Right lobe of liver (tissue), 6 donors: ENCODE measurements around the gene RBM8A. TPM values are rescaled to one million over a fixed set of nuclear protein-coding genes. Genes with fewer than 3 reads are reported as not detected.

Experiments
- ATAC-seq, 4 donors: fragments of 200-7000 bp; cut with Tn5 transposase; one replicate each; pipeline ENCODE4 v1.9.1; 2020; ENCODE audit warnings: mild to moderate bottlenecking in 4 of 4, moderate library complexity in 4 of 4
- DNase-seq, 3 donors: peaks; one replicate each; pipeline ENCODE4 v3.0.0-alpha.2; 2020
- H3K27ac ChIP-seq, 3 donors: fragments of 200-600 bp; one replicate each; pipeline ENCODE4 v1.8.0; 2022
- H3K27me3 ChIP-seq, 2 donors: fragments of 200-600 bp; one replicate each; pipeline ENCODE4 v1.8.0; 2022
- H3K36me3 ChIP-seq, 4 donors: fragments of 200-600 bp; sonication (generic) in 1 of 4; one replicate each; pipeline versions ENCODE4 v1.5.1 to v1.8.0; 2017 to 2022; ENCODE audit warnings: control low read depth in 1 of 4
- H3K4me1 ChIP-seq, 4 donors: fragments of 200-600 bp; sonication (generic) in 1 of 4; one replicate each; pipeline versions ENCODE4 v1.5.1 to v1.8.0; 2017 to 2022; ENCODE audit warnings: control low read depth in 1 of 4
- H3K4me3 ChIP-seq, 3 donors: fragments of 200-600 bp; one replicate each; pipeline ENCODE4 v1.8.0; 2022
- H3K9me3 ChIP-seq, 4 donors: fragments of 200-600 bp; sonication (generic) in 1 of 4; one replicate each; pipeline versions ENCODE4 v1.5.1 to v1.8.0; 2017 to 2022; ENCODE audit warnings: control low read depth in 1 of 4
- CTCF ChIP-seq, 4 donors: fragments of 200-600 bp in 3 of 4; fragments of 450-650 bp in 1 of 4; IDR thresholded peaks; one replicate each; pipeline versions ENCODE4 v1.5.1 to v1.8.0; 2016 to 2022; ENCODE audit warnings: antibody characterized with exemption in 4 of 4, mild to moderate bottlenecking in 2 of 4
- POLR2A ChIP-seq: fragments of 450-650 bp; IDR thresholded peaks from one replicate; pipeline ENCODE4 v1.6.1; 2017; ENCODE audit warnings: antibody characterized with exemption, mild to moderate bottlenecking
- WGBS: methylation state at CpG from one replicate; pipeline ENCODE4 v1.1.6; 2018; ENCODE audit warnings: low coverage, low lambda C conversion rate; ENCODE audit not compliant: insufficient coverage; ENCODE audit errors: missing lambda C conversion rate; 5-methylcytosine and 5-hydroxymethylcytosine counted together
- intact Hi-C, 2 donors: fragments of 100-400 bp; cut with DNase I; formaldehyde crosslinking; loops; one replicate each; pipeline versions ENCODE4 v1.11.2 to v1.14.1; 2022
- total RNA-seq, 6 experiments: library from RNA; depleted of rRNA in 2 of 6; stranded (reverse); fragments of >200 nt in 2 of 6; fragmentation: NEBNext Ultra II Directional in 3 of 6; extraction: Animal tissue kit (Norgen Biotek cat#: 25700) in 3 of 6; gene quantifications; one replicate each; pipeline versions ENCODE4 v1.1.0 to v1.2.4, GENCODE V29; 2016 to 2023
- donor health status: DM: no; HTN: yes; CAD: no.
- donor health status: DM: no; HTN: no; CAD: no.
- donor health status: DM: no; HTN: no; CAD: no.
- donor health status: DM: no; HTN: yes; CAD: no.
- donor health status: DM: no; HTN: yes; CAD: no.

The RBM8A gene
- total RNA-seq, 6 experiments from 2014 or later, result 41.1 to 68.4 (median 56.3) TPM

DNA sequence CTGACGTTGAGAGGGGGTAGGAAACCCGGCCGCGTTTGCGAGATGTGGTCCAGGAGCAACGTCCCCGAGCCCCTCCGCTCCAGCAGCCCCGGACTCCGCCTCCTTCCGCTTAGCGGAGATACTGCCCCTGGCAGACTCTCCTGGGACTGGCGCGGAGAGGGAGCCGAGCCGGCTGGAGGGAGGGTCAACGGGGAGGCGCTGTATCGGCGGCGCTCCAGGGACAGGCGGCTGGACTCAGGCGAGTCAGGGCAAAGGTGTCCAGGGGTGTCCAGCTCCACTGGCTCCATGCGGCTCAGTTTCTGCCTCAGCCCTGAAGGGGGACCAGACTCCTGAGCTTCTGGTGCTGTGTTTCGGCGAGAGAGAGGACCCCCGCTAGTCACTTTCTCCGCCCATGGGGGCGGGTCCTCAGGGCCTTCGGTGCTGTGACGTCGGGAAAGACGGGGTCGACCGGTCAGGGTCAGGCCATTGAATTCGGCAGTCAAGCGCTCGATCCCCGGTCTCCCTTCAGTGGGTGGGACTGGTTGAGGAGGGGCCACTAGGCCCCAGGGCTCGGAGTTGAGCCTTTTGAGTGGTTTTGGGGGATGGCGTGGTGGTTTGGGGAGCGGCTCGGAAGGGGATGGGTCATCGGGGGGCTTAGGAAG is 33.3 kb upstream of the RBM8A start:
- peaks cover 0 to 50% (median 13%) of the 10 kb centered on the region in 4 donors for H3K4me1 ChIP-seq

GRCh38 chr1:145959957-145960467 is 32.7 kb upstream of the RBM8A start:
- ATAC-seq (no peak), DNase-seq (peak in 1 of 3 donors; percentile 54)
- 8% methylated on average over 12 of the region's 12 CpGs for WGBS
- peak overlapping the region; percentile 66 to 78 (median 77) for H3K27ac ChIP-seq
- no peaks in the 10 kb centered on the region for H3K9me3 ChIP-seq
- no peaks in the 10 kb centered on the region for H3K27me3 ChIP-seq
- peaks cover 0 to 52% (median 14%) of the 10 kb centered on the region in 4 donors for H3K4me1 ChIP-seq
- H3K36me3 ChIP-seq, result no peaks in the 10 kb centered on the region
- H3K4me3 ChIP-seq, result peak overlapping the region; percentile 55 to 67 (median 64)
- intact Hi-C loops, result no loop called here
- no peak for TF ChIP-seq CTCF (IDR thresholded peaks at IDR 0.05)
- TF ChIP-seq POLR2A, result no peak

More for the DNA sequence above, 33.3 kb upstream of the RBM8A start:
- peak; percentile 56 to 69 (median 64) for ATAC-seq
- Histone ChIP-seq H3K4me3 (peak overlapping the region; percentile 55 to 67 (median 64)), H3K27me3 (no peaks in the 10 kb centered on the region), H3K9me3 (no peaks in the 10 kb centered on the region), H3K27ac (peak overlapping the region; percentile 66 to 78 (median 77)), H3K36me3 (no peaks in the 10 kb centered on the region)
- WGBS, result 0% methylated on average over 22 of the region's 44 CpGs
- DNase-seq, result peak; percentile 88 to 90 (median 89)
- intact Hi-C loops, result no loop called here
- TF ChIP-seq POLR2A (peak; percentile 87), CTCF (IDR thresholded peaks at IDR 0.05) (peak; percentile 10 to 29 (median 23))

DNA sequence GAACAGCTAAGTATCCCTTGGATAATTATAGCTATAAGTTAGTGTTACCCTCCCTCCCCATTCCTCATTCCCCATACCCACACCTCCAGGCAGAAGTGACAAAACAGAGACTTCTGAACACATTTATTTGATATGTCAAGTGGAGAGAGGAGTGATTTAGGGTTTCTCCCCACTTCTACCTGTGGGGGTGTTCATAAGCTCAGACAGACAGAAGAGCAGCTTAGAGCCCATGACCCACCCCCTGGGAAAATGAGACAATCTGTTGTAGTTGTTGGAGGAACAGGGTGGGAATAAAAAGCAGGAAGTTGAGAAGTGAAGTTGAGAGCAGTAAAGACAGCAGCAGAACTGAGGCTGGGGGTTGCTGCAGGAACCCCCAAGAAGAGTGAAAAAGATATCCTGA is 32.0 kb upstream of the RBM8A start:
- intact Hi-C loops, result no loop called here
- H3K36me3 ChIP-seq, result no peaks in the 10 kb centered on the region
- no peak for TF ChIP-seq POLR2A
- no peak for TF ChIP-seq CTCF (IDR thresholded peaks at IDR 0.05)
- DNase-seq (no peak), ATAC-seq (no peak)
- H3K4me1 ChIP-seq, result peaks cover 0 to 57% (median 17%) of the 10 kb centered on the region in 4 donors
- H3K27ac ChIP-seq, result no peak overlapping the region
- H3K27me3 ChIP-seq, result no peaks in the 10 kb centered on the region
- no peak overlapping the region for H3K4me3 ChIP-seq
- H3K9me3 ChIP-seq, result no peaks in the 10 kb centered on the region

DNA sequence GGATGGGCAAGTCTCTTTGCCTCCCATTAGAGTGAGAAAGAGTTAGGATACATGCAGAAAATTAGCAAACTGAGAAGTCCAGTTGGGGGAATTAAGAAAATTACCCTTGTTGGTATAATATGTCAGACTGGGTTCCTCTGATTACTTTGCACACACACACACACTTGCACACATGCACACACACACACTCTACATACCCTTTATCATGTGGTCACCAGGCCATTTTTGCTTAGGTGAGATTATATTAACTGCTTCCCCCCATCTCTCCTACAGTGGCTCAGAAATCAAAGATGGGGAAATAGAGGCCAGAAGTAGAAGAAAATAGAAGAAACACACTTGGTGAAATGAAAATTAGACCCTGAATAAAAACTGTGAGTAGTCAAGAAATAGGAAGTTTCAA is 31.4 kb upstream of the RBM8A start:
- no peaks in the 10 kb centered on the region for H3K27me3 ChIP-seq
- ATAC-seq, result no peak
- no peak for DNase-seq
- no peak overlapping the region for H3K4me3 ChIP-seq
- TF ChIP-seq CTCF (IDR thresholded peaks at IDR 0.05) (no peak), POLR2A (no peak)
- H3K9me3 ChIP-seq, result no peaks in the 10 kb centered on the region
- intact Hi-C loops, result no loop called here
- peaks cover 0 to 59% (median 18%) of the 10 kb centered on the region in 4 donors for H3K4me1 ChIP-seq
- no peak overlapping the region for H3K27ac ChIP-seq
- no peaks in the 10 kb centered on the region for H3K36me3 ChIP-seq
